Aorta (tissue), 5 donors: ENCODE data around the gene MTHFR. TPM values are rescaled to one million over a fixed set of nuclear protein-coding genes. Genes with fewer than 3 reads are reported as not detected.
A peak's percentile ranks its signal among the peaks of the same experiment; 100 is the strongest.

Experiments
- ATAC-seq: fragments of 200-7000 bp; cut with Tn5 transposase; one replicate; pipeline ENCODE4 v1.9.1; 2022; ENCODE audit warnings: moderate library complexity; ENCODE audit not compliant: low FRiP score
- DNase-seq, 2 donors: peaks; one replicate each; pipeline ENCODE4 v3.0.0-alpha.2; 2020
- H3K27ac ChIP-seq, 2 donors: one replicate each; pipeline ENCODE4 v1.5.1; 2013; ENCODE audit warnings: low read length in 2 of 2, mild to moderate bottlenecking in 2 of 2, moderate library complexity in 2 of 2, control low read depth in 1 of 2, inconsistent platforms in 1 of 2, low read depth in 1 of 2
- H3K27me3 ChIP-seq, 2 donors: one replicate each; pipeline ENCODE4 v1.6.1; 2013; ENCODE audit warnings: control low read depth in 1 of 2, low read length in 1 of 2, mild to moderate bottlenecking in 1 of 2, moderate library complexity in 1 of 2; ENCODE audit not compliant: insufficient read depth in 2 of 2, control insufficient read depth in 1 of 2
- H3K36me3 ChIP-seq, 2 donors: one replicate each; pipeline ENCODE4 v1.6.1; 2013; ENCODE audit warnings: control low read depth in 1 of 2, low read length in 1 of 2, mild to moderate bottlenecking in 1 of 2; ENCODE audit not compliant: insufficient read depth in 2 of 2, control insufficient read depth in 1 of 2
- H3K4me1 ChIP-seq, 2 donors: one replicate each; pipeline ENCODE4 v1.6.1; 2013; ENCODE audit warnings: low read length in 2 of 2, control low read depth in 1 of 2, mild to moderate bottlenecking in 1 of 2, moderate library complexity in 1 of 2; ENCODE audit not compliant: insufficient read depth in 2 of 2, control insufficient read depth in 1 of 2
- H3K4me3 ChIP-seq, 2 donors: one replicate each; pipeline ENCODE4 v1.5.1; 2013; ENCODE audit warnings: low read length in 2 of 2, control low read depth in 1 of 2, mild to moderate bottlenecking in 1 of 2
- H3K9me3 ChIP-seq: one replicate; pipeline ENCODE4 v1.6.1; 2013; ENCODE audit warnings: mild to moderate bottlenecking, low read length; ENCODE audit not compliant: control insufficient read depth
- WGBS, 2 donors: extraction: QIAGEN DNeasy Blood & Tissue Kit; methylation state at CpG; one replicate each; pipeline ENCODE4 v1.1.7; 2013; 5-methylcytosine and 5-hydroxymethylcytosine counted together
- intact Hi-C, 2 donors: fragments of 100-400 bp; cut with DNase I; formaldehyde crosslinking; loops; one replicate each; pipeline versions ENCODE4 v1.14.2 to v1.15.0; 2022
- polyA plus RNA-seq, 2 donors: library from polyadenylated mRNA; stranded (reverse); fragments of 200-250 nt; gene quantifications; one replicate each; pipeline ENCODE4 v1.2.3, GENCODE V29; 2013
- total RNA-seq, 2 donors: library from RNA; stranded (reverse); fragmentation: NEBNext Ultra II Directional; extraction: Animal tissue kit (Norgen Biotek cat#: 25700); gene quantifications; one replicate each; pipeline ENCODE4 v1.2.1, GENCODE V29; 2021
- donor health status: healthy with polysubstance abuse.
- donor health status: Bipolar disorder and iron deficiency.
- donor health status: DM: no; HTN: no; CAD: no.
- donor health status: DM: no; HTN: no; CAD: no.
- donor health status: DM: yes; HTN: yes; CAD: no.

The MTHFR gene
- total and polyA plus RNA-seq, 4 donors: 4.6 to 53.0 (median 27.1) TPM

GRCh38 chr1:11835441-11836225 is 29.9 kb upstream of the MTHFR start:
- H3K4me1 ChIP-seq: no peaks in the 10 kb centered on the region
- WGBS, 2 donors: 87 to 91% methylated on average over 28 of the region's 28 CpGs

GRCh38 chr1:11833900-11834299 is 28.1 kb upstream of the MTHFR start:
- H3K36me3 ChIP-seq: peaks cover 0 to 18% of the 10 kb centered on the region in 2 donors
- ATAC-seq: no peak

More at GRCh38 chr1:11835441-11836225, 29.9 kb upstream of the MTHFR start:
- intact Hi-C loops: loop anchor here (5.0 kb wide), 5 partner anchors 57 to 372 kb away; partner anchors contain the start of gene MFN2 (in 1 of the 2)
- H3K4me3 ChIP-seq: no peak overlapping the region
- DNase-seq: no peak
- H3K9me3 ChIP-seq: no peaks in the 10 kb centered on the region
- peaks cover 0 to 14% of the 10 kb centered on the region in 2 donors for H3K36me3 ChIP-seq
- no peaks in the 10 kb centered on the region for H3K27me3 ChIP-seq
- no peak for ATAC-seq
- H3K27ac ChIP-seq: no peak overlapping the region

GRCh38 chr1:11833497-11833896 is 27.7 kb upstream of the MTHFR start:
- WGBS, 2 donors: 90 to 91% methylated on average over 8 of the region's 8 CpGs
- no peak overlapping the region for H3K27ac ChIP-seq
- H3K4me3 ChIP-seq: no peak overlapping the region
- H3K4me1 ChIP-seq: no peaks in the 10 kb centered on the region
- intact Hi-C loops: no loop called here
- H3K36me3 ChIP-seq: peaks cover 0 to 20% of the 10 kb centered on the region in 2 donors
- DNase-seq (no peak), ATAC-seq (no peak)
- H3K27me3 ChIP-seq: no peaks in the 10 kb centered on the region
- no peaks in the 10 kb centered on the region for H3K9me3 ChIP-seq

More at GRCh38 chr1:11833900-11834299, 28.1 kb upstream of the MTHFR start:
- DNase-seq: no peak
- Histone ChIP-seq H3K27ac (no peak overlapping the region), H3K4me1 (no peaks in the 10 kb centered on the region), H3K27me3 (no peaks in the 10 kb centered on the region), H3K4me3 (no peak overlapping the region), H3K9me3 (no peaks in the 10 kb centered on the region)
- 92 to 94% methylated on average over 13 of the region's 13 CpGs for WGBS, 2 donors
- intact Hi-C loops: no loop called here

- WGBS, 2 donors: 77 to 83% methylated on average over 9 of the region's 9 CpGs
- Histone ChIP-seq H3K4me1 (no peaks in the 10 kb centered on the region), H3K27me3 (no peaks in the 10 kb centered on the region), H3K36me3 (peaks cover 0 to 21% of the 10 kb centered on the region in 2 donors), H3K27ac (no peak overlapping the region), H3K4me3 (no peak overlapping the region), H3K9me3 (no peaks in the 10 kb centered on the region)
- intact Hi-C loops: no loop called here
- DNase-seq (no peak), ATAC-seq (peak; percentile 13)
Measured at GRCh38 chr1:11831945-11832725, 26.4 kb upstream of the MTHFR start.

- intact Hi-C loops: no loop called here
- no peaks in the 10 kb centered on the region for H3K4me1 ChIP-seq
- no peaks in the 10 kb centered on the region for H3K27me3 ChIP-seq
- no peaks in the 10 kb centered on the region for H3K9me3 ChIP-seq
- H3K4me3 ChIP-seq: no peak overlapping the region
- 90 to 92% methylated on average over 19 of the region's 19 CpGs for WGBS, 2 donors
- no peak for DNase-seq
- peaks cover 11 to 14% of the 10 kb centered on the region in 2 donors for H3K36me3 ChIP-seq
- H3K27ac ChIP-seq: no peak overlapping the region
- ATAC-seq: no peak
Measured at GRCh38 chr1:11828511-11828910, 22.7 kb upstream of the MTHFR start.

GRCh38 chr1:11826946-11827345 is 21.2 kb upstream of the MTHFR start:
- H3K27me3 ChIP-seq: no peaks in the 10 kb centered on the region
- ATAC-seq: no peak
- intact Hi-C loops: no loop called here
- H3K27ac ChIP-seq: no peak overlapping the region
- DNase-seq: peak in 1 of 2 donors; percentile 53
- 95 to 96% methylated on average over 9 of the region's 9 CpGs for WGBS, 2 donors
- H3K9me3 ChIP-seq: no peaks in the 10 kb centered on the region
- no peaks in the 10 kb centered on the region for H3K4me1 ChIP-seq
- no peak overlapping the region for H3K4me3 ChIP-seq
- peaks cover 11% of the 10 kb centered on the region in 2 donors for H3K36me3 ChIP-seq

GRCh38 chr1:11825131-11825530 is 19.4 kb upstream of the MTHFR start:
- Histone ChIP-seq H3K4me1 (no peaks in the 10 kb centered on the region), H3K36me3 (peaks cover 11% of the 10 kb centered on the region in 2 donors), H3K4me3 (no peak overlapping the region), H3K9me3 (no peaks in the 10 kb centered on the region), H3K27me3 (no peaks in the 10 kb centered on the region), H3K27ac (no peak overlapping the region)
- 90 to 91% methylated on average over 7 of the region's 7 CpGs for WGBS, 2 donors
- ATAC-seq (no peak), DNase-seq (no peak)
- intact Hi-C loops: no loop called here

- Histone ChIP-seq H3K27me3 (no peaks in the 10 kb centered on the region), H3K4me1 (no peaks in the 10 kb centered on the region), H3K9me3 (no peaks in the 10 kb centered on the region), H3K36me3 (peaks cover 5 to 11% of the 10 kb centered on the region in 2 donors), H3K4me3 (no peak overlapping the region), H3K27ac (no peak overlapping the region)
- 85 to 91% methylated on average over 17 of the region's 17 CpGs for WGBS, 2 donors
- DNase-seq (peak in 1 of 2 donors; percentile 20), ATAC-seq (no peak)
- intact Hi-C loops: no loop called here
Measured at GRCh38 chr1:11823366-11824137, 17.8 kb upstream of the MTHFR start.
